Measurements from ENCODE around the gene COX5A.

Gene COX5A

DNA sequence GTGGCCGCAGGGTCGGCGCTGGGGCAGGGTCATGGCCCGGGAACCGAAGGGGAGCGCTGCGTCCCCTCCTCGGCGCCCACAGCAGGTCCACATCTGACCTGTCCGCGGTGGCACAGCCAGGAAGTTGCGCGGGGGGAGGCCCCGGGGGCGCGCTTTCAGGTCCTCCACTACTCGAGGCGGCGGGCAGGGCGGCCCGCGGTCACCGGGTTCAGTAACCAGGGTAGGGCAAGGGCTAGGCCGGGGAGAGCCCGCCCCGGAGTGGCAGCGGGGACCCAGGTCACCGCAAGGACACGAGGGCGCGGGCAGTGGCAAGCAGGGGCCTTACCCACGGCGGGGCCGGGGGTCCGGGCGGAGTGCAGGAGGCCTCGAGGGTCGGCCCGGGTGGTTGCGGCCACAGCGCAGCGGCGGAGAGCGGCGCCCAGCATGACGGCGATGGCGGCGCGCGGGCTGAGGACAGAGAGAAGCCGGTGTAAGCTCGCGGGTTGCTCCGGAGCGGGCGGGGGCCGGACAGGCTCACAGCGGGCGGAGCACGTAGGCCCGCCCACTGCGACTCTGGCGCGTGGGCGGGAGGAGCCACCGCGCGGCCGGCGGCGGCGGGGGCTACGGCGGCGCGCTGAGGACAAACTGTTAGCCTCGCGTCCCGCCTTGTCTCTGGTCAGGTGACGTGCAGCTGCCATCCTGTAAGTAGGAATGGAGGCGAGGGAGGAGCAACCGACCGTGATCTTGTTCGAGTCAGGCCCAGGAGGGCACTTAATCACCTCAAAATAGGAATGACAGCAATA, at the start of gene COX5A:
Gene COX5A, minus strand, starts transcription at position 484 of the 782 bp plus-strand sequence. Its CDS starts 59 bp downstream, at position 425.
- peak; percentile 85 to 90 for DNase-seq

DNA sequence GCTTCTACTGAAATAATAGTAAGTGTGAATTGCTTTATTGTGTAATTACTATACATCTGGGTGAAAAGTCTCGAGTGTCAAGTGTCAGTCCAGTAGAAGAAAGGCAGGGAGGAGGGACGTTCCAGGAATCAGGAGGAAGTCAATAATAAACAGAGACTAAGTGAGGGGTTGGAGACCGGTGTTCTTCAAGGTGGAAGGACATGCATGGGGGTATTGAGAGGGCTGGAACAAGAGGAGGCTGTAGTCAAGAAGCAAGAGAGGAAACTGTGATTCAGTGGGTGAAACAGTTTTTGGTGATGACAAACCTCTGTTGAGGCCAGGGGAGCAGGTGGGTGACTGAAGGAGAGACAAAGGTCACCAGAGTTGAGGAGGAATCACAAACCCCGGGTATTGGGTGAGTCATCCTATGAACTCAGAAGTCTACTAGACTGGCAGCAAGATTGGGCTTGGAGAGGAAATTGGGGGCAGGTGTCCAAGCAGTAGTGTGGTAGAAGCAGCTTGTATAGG, 45.9 kb upstream of the COX5A start:
- DNase-seq, result peak; percentile 43 to 49

DNA sequence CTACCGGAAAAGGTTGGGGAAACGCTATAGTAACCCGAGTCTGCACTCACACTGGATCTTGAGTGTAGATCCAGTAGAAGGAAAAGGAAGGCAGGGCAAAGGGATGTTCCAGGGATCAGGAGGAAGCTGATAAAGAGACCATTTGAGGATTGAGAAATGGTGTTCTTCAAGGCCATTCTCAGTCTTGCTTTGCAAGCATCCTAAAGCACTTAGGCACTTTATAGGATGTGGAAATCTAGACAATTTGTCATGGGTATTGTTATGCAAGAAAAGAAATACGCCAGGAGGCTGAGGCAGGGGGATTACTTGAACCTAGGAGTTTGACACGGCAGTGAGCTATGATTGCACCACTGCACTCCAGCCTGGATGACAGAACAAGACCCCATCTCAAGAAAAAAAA, 44.3 kb upstream of the COX5A start:
- DNase-seq, result no peak

- peak; percentile 40 to 46 for DNase-seq
Measured at GRCh38 chr15:74978503-74978902, 40.6 kb upstream of the COX5A start.

- no peak for DNase-seq
Measured at GRCh38 chr15:74978077-74978476, 40.2 kb upstream of the COX5A start.

DNA sequence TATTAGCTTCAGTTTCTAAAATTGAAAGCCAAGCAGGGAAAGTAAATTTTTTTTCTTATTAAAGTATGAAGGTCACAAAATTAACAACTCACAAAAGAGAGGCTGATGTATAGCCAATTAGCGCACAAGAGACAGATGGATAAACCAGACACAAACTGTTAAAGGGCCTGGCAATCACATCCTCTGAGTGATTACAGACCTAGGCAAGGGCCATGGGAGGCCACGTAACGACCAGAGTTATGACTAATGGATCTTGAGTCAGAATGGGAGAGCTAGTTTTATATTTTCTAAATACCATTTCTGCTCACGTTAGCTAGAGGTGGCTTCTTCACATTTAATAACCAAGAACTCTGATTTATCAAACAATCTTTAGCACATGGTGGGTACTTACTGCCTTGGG, 39.7 kb upstream of the COX5A start:
- DNase-seq, result peak in 1 of 2 donors; percentile 24

- no peak for DNase-seq
Measured at GRCh38 chr15:74976159-74976558, 38.3 kb upstream of the COX5A start.

DNA sequence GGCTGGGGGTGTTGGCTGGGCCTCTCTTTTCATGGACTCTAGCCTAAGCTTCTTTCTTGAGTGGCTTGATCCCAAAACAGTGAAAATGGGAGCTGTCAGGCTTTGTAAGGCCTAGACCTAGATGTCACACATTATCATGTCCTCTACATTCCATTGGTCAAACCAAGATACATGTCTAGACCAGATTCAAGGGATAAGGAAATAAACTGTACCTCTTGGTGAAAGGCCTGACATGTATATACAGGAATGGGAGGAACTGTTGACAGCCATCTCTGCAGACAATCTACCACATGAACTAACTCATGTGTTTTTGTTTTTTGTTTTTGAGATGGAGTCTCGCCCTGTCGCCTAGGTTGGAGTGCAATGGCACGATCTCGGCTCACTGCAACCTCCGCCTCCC, 29.8 kb upstream of the COX5A start:
- no peak for DNase-seq

GRCh38 chr15:74964794-74965193, 26.9 kb upstream of the COX5A start:
- DNase-seq, result no peak

DNA sequence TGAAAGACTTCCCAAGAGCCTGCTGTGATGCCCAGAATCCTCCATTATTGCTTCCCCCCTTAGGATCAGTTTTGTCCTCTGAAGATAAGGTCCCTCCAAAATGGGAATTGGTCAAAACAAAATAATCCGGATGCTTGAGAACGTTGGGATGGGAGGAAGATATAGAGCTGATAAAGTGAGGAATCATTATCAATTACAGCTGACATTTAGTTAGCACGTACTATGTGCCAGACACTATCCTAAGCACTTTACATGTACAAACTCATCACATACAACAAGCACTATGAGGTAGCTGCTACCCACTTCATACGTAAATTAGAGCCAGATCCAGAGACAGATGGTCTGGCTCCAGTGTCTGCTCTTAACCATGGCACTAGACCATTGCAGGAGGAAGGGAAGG, 25.3 kb upstream of the COX5A start:
- no peak for DNase-seq

DNA sequence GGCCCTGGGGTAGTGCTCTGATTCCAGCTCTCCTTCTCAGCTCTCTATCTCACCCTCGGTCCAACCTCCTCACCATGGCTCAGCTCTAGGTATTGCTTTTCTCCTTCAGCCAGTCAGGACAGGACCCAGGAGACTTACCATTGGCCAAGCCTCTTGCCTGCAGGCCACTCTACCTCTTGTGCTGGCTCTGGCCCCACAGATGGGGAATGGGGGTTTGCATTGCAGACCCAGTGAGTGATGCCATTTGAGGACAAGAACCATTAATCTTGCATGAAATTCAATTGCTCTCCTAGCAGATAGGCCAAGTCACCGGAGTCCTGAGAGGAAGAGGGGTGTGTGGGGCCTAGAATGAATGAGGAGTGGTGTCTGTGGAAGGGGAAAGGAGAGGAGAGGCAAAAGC, 24.8 kb upstream of the COX5A start:
- DNase-seq, result no peak

DNA sequence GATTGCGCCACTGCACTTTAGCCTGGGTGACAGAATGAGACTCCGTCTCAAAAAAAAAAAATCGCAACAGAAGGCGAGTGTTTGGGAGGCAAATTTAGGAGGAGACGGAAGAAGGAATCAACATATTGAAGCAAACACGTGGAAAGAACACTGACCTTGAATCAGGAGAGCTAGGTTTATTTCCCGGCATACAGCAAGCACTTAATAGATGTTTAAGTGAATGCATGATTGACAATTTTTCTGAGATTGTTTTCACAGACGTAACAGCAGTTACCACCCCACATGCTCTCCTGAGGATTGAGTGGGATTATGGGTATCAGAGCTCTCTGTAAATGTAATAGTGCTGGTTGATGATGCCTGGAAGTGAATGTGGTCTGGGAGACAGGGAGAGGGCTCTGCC, 24.3 kb upstream of the COX5A start:
- DNase-seq, result no peak

- DNase-seq, result no peak
Measured at GRCh38 chr15:74961616-74962015, 23.7 kb upstream of the COX5A start.

GRCh38 chr15:74960995-74961588, 23.2 kb upstream of the COX5A start:
- DNase-seq, result no peak

DNA sequence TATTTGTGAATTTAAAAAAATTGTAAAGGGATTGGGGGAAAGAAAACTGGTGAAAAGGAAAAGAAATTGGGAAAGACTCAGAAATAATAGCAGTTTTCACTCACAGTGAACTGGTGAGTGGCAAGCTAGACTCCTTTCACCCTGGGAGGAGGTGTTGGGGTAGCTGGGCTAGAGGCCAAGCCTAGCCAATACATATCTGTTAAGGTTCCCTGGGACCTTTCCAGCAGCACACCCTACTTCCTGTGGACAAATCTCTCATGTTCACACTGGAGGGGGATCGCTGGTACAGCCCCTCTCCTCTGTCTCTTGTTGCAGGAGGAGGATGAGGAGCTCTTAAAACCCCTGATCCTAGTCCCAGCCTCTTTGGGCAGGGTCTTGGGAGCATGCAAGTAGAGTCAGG, 22.4 kb upstream of the COX5A start:
- DNase-seq, result no peak

- DNase-seq, result no peak
Measured at GRCh38 chr15:74959586-74959939, 21.7 kb upstream of the COX5A start.

DNA sequence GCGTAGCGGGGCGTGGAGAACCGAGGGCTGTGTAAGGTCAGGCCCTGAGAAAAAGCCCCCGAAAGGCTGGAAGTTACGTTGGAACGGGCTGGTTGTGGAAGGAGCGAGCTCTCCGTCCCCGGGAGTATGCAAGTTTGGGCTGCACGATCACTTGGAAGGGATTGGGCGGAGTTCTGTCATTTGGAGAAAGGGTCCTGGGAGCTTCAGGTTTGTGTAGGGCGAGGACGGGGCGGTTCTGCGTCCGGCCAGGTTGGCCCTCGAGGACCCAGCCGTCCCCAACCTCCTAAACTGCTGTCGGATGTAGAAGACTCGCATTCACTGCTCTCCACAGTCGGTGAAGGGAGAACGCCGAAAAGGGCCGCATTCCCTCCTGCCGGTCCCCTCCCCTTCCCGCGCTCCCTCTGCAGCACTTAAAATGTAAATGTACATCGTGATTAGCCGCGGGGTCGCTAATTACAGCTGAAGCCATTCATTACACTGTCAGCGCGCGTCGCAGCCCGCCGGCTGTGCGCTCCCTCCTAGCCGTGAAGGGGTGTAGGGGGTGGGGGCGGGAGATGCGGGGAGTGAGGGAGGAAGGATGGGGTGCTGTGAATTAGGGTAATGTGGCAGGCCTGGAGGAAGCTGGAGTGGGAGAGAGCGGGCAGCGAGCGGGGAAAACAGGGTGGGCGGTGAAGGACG, 21.2 kb upstream of the COX5A start:
- no peak for DNase-seq

DNA sequence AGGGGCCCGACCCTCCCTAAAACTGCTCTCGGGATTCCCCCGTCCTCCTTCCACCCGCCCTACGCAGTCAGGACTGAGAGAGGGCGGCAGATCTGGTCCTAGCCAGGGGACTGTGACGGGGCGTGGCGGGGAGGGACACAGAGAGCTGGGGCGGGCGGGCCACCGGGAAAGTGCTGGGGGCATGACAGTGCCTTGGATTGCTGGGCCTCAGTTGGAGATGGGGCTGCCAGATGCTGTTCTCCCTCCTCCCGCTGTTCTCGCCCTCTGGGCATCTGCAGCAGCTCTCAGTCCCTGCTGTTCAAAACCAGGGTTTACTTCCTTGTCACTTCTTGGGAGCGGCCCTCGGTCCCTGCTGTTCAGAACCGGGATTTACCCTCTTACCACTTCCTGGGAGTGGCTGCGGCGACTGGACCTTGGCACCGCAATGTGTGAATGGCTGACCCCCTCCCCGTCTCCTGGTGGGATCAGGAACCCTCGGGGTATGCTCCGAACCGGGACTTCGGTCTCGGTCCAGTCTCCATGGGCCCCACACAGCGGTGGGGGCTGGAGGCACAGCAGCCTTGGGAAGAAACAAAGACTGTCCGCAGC, 20.5 kb upstream of the COX5A start:
- no peak for DNase-seq

DNA sequence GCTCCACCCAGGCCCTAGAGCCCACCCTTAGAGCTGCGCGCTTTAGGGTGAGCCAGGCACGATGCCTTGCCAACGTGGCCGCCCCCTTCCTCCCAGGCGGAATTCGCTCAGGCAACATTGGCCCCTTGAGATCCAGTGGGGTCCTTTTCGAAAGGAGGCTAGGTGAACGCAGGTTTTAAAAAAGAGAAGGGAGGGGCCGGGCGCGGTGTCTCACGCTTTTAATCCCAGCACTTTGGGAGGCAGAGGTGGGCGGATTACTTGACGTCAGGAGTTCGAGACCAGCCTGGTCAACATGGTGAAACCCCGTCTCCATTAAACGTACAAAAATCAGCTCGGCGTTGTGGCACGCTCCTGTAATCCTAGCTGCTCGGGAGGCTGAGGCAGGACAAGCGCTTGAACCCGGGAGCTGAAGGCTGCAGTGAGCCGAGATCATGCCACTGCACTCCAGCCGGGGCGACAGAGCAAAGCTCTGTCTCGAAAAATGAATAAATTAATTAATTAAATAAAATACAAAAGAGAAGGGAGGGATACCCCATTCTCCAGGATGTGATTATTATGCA, 19.7 kb upstream of the COX5A start:
- no peak for DNase-seq

GRCh38 chr15:74956648-74957475, 19.0 kb upstream of the COX5A start, which contains the start of gene RPP25:
Gene RPP25 (minus strand): TSS chr15:74956772. CDS start chr15:74956583, 189 bp downstream.
- peak; percentile 72 for DNase-seq

DNA sequence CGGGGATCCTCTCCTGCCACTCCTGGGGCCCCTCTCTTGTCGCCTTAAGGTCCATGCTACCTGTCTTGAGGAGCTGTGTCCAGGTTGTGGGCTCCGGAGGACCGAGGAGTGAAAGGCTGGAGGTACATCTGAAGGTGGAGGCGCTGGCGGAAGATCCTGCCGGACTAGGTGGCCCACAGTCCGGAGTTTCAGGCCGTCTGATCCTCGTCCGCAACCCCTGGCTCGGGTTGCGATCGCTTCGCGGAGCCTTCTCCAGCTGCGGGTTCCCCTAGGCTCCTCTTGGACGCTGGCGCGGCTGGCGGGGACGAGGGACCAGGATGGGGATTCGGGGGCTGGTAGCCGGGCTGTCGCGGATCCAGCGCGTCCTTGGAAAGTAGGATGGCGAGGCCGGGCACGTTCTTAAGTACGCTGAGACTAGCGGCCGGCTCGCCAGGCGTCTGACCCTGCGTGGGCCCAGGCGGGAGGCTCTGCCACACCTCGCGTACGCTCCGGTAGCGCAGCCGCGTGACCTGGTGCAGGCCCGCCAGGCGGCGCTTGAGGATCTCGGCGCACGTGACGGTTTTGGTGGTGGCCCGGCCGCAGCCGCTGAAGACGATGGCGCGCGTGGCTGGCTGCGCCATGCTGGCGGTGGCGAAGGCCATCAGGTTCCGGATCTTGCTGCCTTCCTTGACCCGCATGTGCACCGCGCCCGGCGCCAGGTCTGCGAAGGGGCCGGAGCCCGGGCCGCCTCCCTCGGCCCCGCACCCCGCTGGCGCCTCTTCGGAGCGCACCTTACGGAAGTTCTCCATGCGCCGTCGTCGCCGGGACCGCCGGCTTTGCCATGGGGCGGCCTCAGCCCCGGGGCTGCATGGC, 18.1 kb upstream of the COX5A start:
- DNase-seq, result peak; percentile 61 to 73
